AG04449 (cell line): ENCODE data around the gene COQ2.

ENCODE experiments used
- CTCF ChIA-PET: fragments of 350-600 bp; formaldehyde crosslinking; extraction: SDS; loops from one replicate; lab custom pipeline; 2021; ENCODE audit warnings: antibody characterized with exemption; lab: Yijun Ruan, JAX
- POLR2A ChIA-PET: fragments of 400-600, 350-600 bp; formaldehyde crosslinking; extraction: SDS; loops from one replicate; lab custom pipeline; 2020; ENCODE audit warnings: antibody characterized with exemption, inconsistent platforms; lab: Yijun Ruan, JAX
- DNase-seq: peaks from one replicate; pipeline ENCODE4 v3.0.0-alpha.2; 2010; ENCODE audit warnings: low read depth, low spot score
- H3K4me3 ChIP-seq: 2 replicates; pipeline ENCODE4 v1.5.1; 2011; ENCODE audit warnings: low read depth, mild to moderate bottlenecking, control low read depth, low read length
- CTCF ChIP-seq: IDR thresholded peaks from one replicate; pipeline ENCODE4 v1.5.1; 2011; ENCODE audit warnings: mild to moderate bottlenecking, moderate library complexity, low read length, control low read depth, inconsistent platforms; ENCODE audit not compliant: insufficient read depth; ENCODE audit errors: missing control alignments

Gene COQ2

GRCh38 chr4:83323136-83323535 lies 38.5 kb upstream of the COQ2 start:
- ChIA-PET CTCF (no interaction called here), POLR2A (no interaction called here)
- no peak for TF ChIP-seq CTCF
- DNase-seq = no peak
- no peak overlapping the region for H3K4me3 ChIP-seq

- ChIA-PET CTCF (no interaction called here), POLR2A (no interaction called here)
- TF ChIP-seq CTCF = no peak
- no peak overlapping the region for H3K4me3 ChIP-seq
- DNase-seq = no peak
Measured at GRCh38 chr4:83320548-83320947, 36.0 kb upstream of the COQ2 start.

- H3K4me3 ChIP-seq = no peak overlapping the region
- POLR2A ChIA-PET = no interaction called here
- no peak for DNase-seq
- CTCF ChIA-PET = interaction anchor here (1.3 to 1.4 kb wide), 2 partner anchors 7 to 13 kb away, joined by 3 read pairs; no protein-coding TSS in a partner anchor
- TF ChIP-seq CTCF = no peak
Measured at GRCh38 chr4:83318666-83319065, 34.1 kb upstream of the COQ2 start.

- no peak for TF ChIP-seq CTCF
- no peak for DNase-seq
- ChIA-PET CTCF (interaction anchor here (1.4 kb wide), 1 partner anchor 8 kb away, joined by 3 read pairs; no protein-coding TSS in a partner anchor), POLR2A (no interaction called here)
- no peak overlapping the region for H3K4me3 ChIP-seq
Measured at GRCh38 chr4:83317671-83318070, 33.1 kb upstream of the COQ2 start.

GRCh38 chr4:83316459-83317165 lies 32.0 kb upstream of the COQ2 start:
- no peak overlapping the region for H3K4me3 ChIP-seq
- ChIA-PET POLR2A (no interaction called here), CTCF (interaction anchor here (1.3 kb wide), 1 partner anchor 16 kb away, joined by 4 read pairs; no protein-coding TSS in a partner anchor)
- no peak for DNase-seq
- TF ChIP-seq CTCF = no peak

GRCh38 chr4:83315341-83315870 lies 30.8 kb upstream of the COQ2 start:
- ChIA-PET POLR2A (no interaction called here), CTCF (interaction anchor here (1.3 kb wide), 1 partner anchor 17 kb away, joined by 4 read pairs; no protein-coding TSS in a partner anchor)
- no peak overlapping the region for H3K4me3 ChIP-seq
- DNase-seq = no peak
- TF ChIP-seq CTCF = no peak
